Measurements from ENCODE around the gene ACSL6.

The ACSL6 gene

GRCh38 chr5:132024117-132024435 lies 12.6 kb upstream of the ACSL6 start:
- no peaks in the 10 kb centered on the region for H3K9me3 ChIP-seq (ENCODE audit: control insufficient read depth, low read length)
- peaks cover 3% of the 10 kb centered on the region for H3K27me3 ChIP-seq (ENCODE audit: control insufficient read depth, insufficient read depth, low read length, poor library complexity, severe bottlenecking)
- WGBS, 2 experiments, result 93 to 94% methylated on average over 4 of the region's 4 CpGs
- H3K4me3 ChIP-seq (ENCODE audit: insufficient read depth, low read depth, low read length), result no peak overlapping the region
- no peaks in the 10 kb centered on the region for H3K4me1 ChIP-seq (ENCODE audit: control insufficient read depth, insufficient read depth, low read length)
- no peaks in the 10 kb centered on the region for H3K36me3 ChIP-seq (ENCODE audit: control insufficient read depth, insufficient read depth, low read length)
- no peak overlapping the region for H3K27ac ChIP-seq (ENCODE audit: insufficient read depth, low read depth, low read length, poor library complexity, severe bottlenecking)

- WGBS, 2 experiments, result 86 to 89% methylated on average over 5 of the region's 5 CpGs
- Histone ChIP-seq H3K27me3 (ENCODE audit: control insufficient read depth, insufficient read depth, low read length, poor library complexity, severe bottlenecking) (peaks cover 3% of the 10 kb centered on the region), H3K4me3 (ENCODE audit: insufficient read depth, low read depth, low read length) (no peak overlapping the region), H3K27ac (ENCODE audit: insufficient read depth, low read depth, low read length, poor library complexity, severe bottlenecking) (no peak overlapping the region), H3K36me3 (ENCODE audit: control insufficient read depth, insufficient read depth, low read length) (no peaks in the 10 kb centered on the region), H3K9me3 (ENCODE audit: control insufficient read depth, low read length) (no peaks in the 10 kb centered on the region), H3K4me1 (ENCODE audit: control insufficient read depth, insufficient read depth, low read length) (no peaks in the 10 kb centered on the region)
These were observed 12.0 kb upstream of the ACSL6 start for GRCh38 chr5:132023258-132024116.

- 79 to 89% methylated on average over 2 of the region's 2 CpGs for WGBS, 2 experiments
- Histone ChIP-seq H3K9me3 (ENCODE audit: control insufficient read depth, low read length) (no peaks in the 10 kb centered on the region), H3K4me3 (ENCODE audit: insufficient read depth, low read depth, low read length) (no peak overlapping the region), H3K36me3 (ENCODE audit: control insufficient read depth, insufficient read depth, low read length) (no peaks in the 10 kb centered on the region), H3K27ac (ENCODE audit: insufficient read depth, low read depth, low read length, poor library complexity, severe bottlenecking) (no peak overlapping the region), H3K27me3 (ENCODE audit: control insufficient read depth, insufficient read depth, low read length, poor library complexity, severe bottlenecking) (peaks cover 3% of the 10 kb centered on the region), H3K4me1 (ENCODE audit: control insufficient read depth, insufficient read depth, low read length) (no peaks in the 10 kb centered on the region)
These were observed 11.3 kb upstream of the ACSL6 start for GRCh38 chr5:132022737-132023136.

GRCh38 chr5:132021654-132022053 lies 10.2 kb upstream of the ACSL6 start:
- Histone ChIP-seq H3K4me3 (ENCODE audit: insufficient read depth, low read depth, low read length) (no peak overlapping the region), H3K27ac (ENCODE audit: insufficient read depth, low read depth, low read length, poor library complexity, severe bottlenecking) (no peak overlapping the region), H3K4me1 (ENCODE audit: control insufficient read depth, insufficient read depth, low read length) (no peaks in the 10 kb centered on the region), H3K27me3 (ENCODE audit: control insufficient read depth, insufficient read depth, low read length, poor library complexity, severe bottlenecking) (peaks cover 3% of the 10 kb centered on the region), H3K9me3 (ENCODE audit: control insufficient read depth, low read length) (no peaks in the 10 kb centered on the region), H3K36me3 (ENCODE audit: control insufficient read depth, insufficient read depth, low read length) (no peaks in the 10 kb centered on the region)
- WGBS, 2 experiments, result no CpG with 5 or more reads among the region's 2 CpGs

GRCh38 chr5:132020568-132021339 lies 9.3 kb upstream of the ACSL6 start:
- peaks cover 3% of the 10 kb centered on the region for H3K27me3 ChIP-seq (ENCODE audit: control insufficient read depth, insufficient read depth, low read length, poor library complexity, severe bottlenecking)
- no peaks in the 10 kb centered on the region for H3K36me3 ChIP-seq (ENCODE audit: control insufficient read depth, insufficient read depth, low read length)
- H3K4me1 ChIP-seq (ENCODE audit: control insufficient read depth, insufficient read depth, low read length), result no peaks in the 10 kb centered on the region
- H3K27ac ChIP-seq (ENCODE audit: insufficient read depth, low read depth, low read length, poor library complexity, severe bottlenecking), result no peak overlapping the region
- 86 to 91% methylated on average over 6 of the region's 6 CpGs for WGBS, 2 experiments
- H3K4me3 ChIP-seq (ENCODE audit: insufficient read depth, low read depth, low read length), result no peak overlapping the region
- no peaks in the 10 kb centered on the region for H3K9me3 ChIP-seq (ENCODE audit: control insufficient read depth, low read length)

- Histone ChIP-seq H3K27me3 (ENCODE audit: control insufficient read depth, insufficient read depth, low read length, poor library complexity, severe bottlenecking) (peaks cover 3% of the 10 kb centered on the region), H3K4me1 (ENCODE audit: control insufficient read depth, insufficient read depth, low read length) (no peaks in the 10 kb centered on the region), H3K27ac (ENCODE audit: insufficient read depth, low read depth, low read length, poor library complexity, severe bottlenecking) (no peak overlapping the region), H3K4me3 (ENCODE audit: insufficient read depth, low read depth, low read length) (no peak overlapping the region), H3K9me3 (ENCODE audit: control insufficient read depth, low read length) (no peaks in the 10 kb centered on the region), H3K36me3 (ENCODE audit: control insufficient read depth, insufficient read depth, low read length) (no peaks in the 10 kb centered on the region)
- 93 to 95% methylated on average over 6 of the region's 6 CpGs for WGBS, 2 experiments
These were observed 8.5 kb upstream of the ACSL6 start for GRCh38 chr5:132019857-132020555.

- H3K4me3 ChIP-seq (ENCODE audit: insufficient read depth, low read depth, low read length), result no peak overlapping the region
- H3K27me3 ChIP-seq (ENCODE audit: control insufficient read depth, insufficient read depth, low read length, poor library complexity, severe bottlenecking), result peaks cover 3% of the 10 kb centered on the region
- H3K4me1 ChIP-seq (ENCODE audit: control insufficient read depth, insufficient read depth, low read length), result no peaks in the 10 kb centered on the region
- no peaks in the 10 kb centered on the region for H3K9me3 ChIP-seq (ENCODE audit: control insufficient read depth, low read length)
- H3K27ac ChIP-seq (ENCODE audit: insufficient read depth, low read depth, low read length, poor library complexity, severe bottlenecking), result no peak overlapping the region
- no peaks in the 10 kb centered on the region for H3K36me3 ChIP-seq (ENCODE audit: control insufficient read depth, insufficient read depth, low read length)
These were observed 7.9 kb upstream of the ACSL6 start for GRCh38 chr5:132019337-132019736.

- 84% methylated on average over 10 of the region's 10 CpGs for WGBS, 2 experiments
- Histone ChIP-seq H3K4me3 (ENCODE audit: insufficient read depth, low read depth, low read length) (no peak overlapping the region), H3K9me3 (ENCODE audit: control insufficient read depth, low read length) (no peaks in the 10 kb centered on the region), H3K36me3 (ENCODE audit: control insufficient read depth, insufficient read depth, low read length) (no peaks in the 10 kb centered on the region), H3K27me3 (ENCODE audit: control insufficient read depth, insufficient read depth, low read length, poor library complexity, severe bottlenecking) (peaks cover 3% of the 10 kb centered on the region), H3K4me1 (ENCODE audit: control insufficient read depth, insufficient read depth, low read length) (no peaks in the 10 kb centered on the region), H3K27ac (ENCODE audit: insufficient read depth, low read depth, low read length, poor library complexity, severe bottlenecking) (no peak overlapping the region)
These were observed 6.5 kb upstream of the ACSL6 start for GRCh38 chr5:132017738-132018625.

- Histone ChIP-seq H3K9me3 (ENCODE audit: control insufficient read depth, low read length) (no peaks in the 10 kb centered on the region), H3K4me1 (ENCODE audit: control insufficient read depth, insufficient read depth, low read length) (no peaks in the 10 kb centered on the region), H3K27me3 (ENCODE audit: control insufficient read depth, insufficient read depth, low read length, poor library complexity, severe bottlenecking) (peaks cover 5% of the 10 kb centered on the region), H3K27ac (ENCODE audit: insufficient read depth, low read depth, low read length, poor library complexity, severe bottlenecking) (no peak overlapping the region), H3K36me3 (ENCODE audit: control insufficient read depth, insufficient read depth, low read length) (no peaks in the 10 kb centered on the region), H3K4me3 (ENCODE audit: insufficient read depth, low read depth, low read length) (no peak overlapping the region)
- 93 to 95% methylated on average over 4 of the region's 4 CpGs for WGBS, 2 experiments
These were observed 5.9 kb upstream of the ACSL6 start for GRCh38 chr5:132017316-132017715.
